GM12872 (cell line): ENCODE results near the gene PEMT.

Experiments
- CTCF ChIP-seq: IDR thresholded peaks from 3 replicates; pipeline ENCODE4 v1.5.1; 2011; ENCODE audit warnings: low read depth, mild to moderate bottlenecking, low read length, moderate library complexity; ENCODE audit not compliant: insufficient read depth

The PEMT gene

GRCh38 chr17:17512866-17513265, 78.6 kb downstream of the PEMT start:
- TF ChIP-seq CTCF: no peak

GRCh38 chr17:17511881-17512858, 79.3 kb downstream of the PEMT start:
- no peak for TF ChIP-seq CTCF

GRCh38 chr17:17511293-17511741, 80.2 kb downstream of the PEMT start:
- no peak for TF ChIP-seq CTCF

DNA sequence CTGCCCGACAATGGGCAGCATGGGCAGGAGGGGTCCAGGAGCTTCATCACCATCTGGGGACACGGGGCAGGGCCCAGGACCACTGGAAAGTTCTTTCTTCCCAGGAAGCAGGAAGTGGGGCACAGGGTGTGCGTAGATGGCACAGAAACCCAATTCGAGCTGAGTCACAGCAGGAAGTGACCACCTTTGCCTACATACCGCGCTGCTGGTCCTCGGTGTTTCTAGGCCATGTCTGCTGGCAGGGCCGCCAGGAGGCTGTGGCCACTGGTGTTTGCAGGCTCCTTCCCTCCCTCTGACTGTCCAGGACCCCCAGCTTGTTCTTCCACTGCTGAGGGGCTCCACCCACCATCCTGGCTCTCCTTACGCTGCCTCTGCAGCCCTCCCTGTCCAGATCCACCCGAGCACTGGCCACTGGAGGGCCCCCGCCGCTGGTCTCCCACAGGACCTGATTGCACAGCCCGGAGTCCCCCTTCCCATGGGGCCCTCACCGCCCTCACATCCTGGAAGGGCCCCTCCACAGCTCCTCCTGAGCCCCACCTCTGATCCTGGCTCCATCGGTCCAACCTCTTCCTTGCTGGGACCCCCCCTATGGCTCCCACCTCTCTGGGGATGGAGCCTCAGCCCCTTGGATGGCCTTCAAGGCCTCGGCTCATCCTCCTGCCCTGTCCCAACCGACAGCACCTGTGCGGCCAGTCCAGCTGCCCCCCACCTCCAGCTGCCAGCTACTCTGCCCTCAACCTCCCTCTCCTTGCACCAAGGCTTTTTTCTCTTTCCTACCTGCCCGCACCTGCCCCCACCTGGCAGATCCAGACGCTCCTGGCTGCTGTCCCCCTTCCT, 80.8 kb downstream of the PEMT start:
- TF ChIP-seq CTCF: no peak

DNA sequence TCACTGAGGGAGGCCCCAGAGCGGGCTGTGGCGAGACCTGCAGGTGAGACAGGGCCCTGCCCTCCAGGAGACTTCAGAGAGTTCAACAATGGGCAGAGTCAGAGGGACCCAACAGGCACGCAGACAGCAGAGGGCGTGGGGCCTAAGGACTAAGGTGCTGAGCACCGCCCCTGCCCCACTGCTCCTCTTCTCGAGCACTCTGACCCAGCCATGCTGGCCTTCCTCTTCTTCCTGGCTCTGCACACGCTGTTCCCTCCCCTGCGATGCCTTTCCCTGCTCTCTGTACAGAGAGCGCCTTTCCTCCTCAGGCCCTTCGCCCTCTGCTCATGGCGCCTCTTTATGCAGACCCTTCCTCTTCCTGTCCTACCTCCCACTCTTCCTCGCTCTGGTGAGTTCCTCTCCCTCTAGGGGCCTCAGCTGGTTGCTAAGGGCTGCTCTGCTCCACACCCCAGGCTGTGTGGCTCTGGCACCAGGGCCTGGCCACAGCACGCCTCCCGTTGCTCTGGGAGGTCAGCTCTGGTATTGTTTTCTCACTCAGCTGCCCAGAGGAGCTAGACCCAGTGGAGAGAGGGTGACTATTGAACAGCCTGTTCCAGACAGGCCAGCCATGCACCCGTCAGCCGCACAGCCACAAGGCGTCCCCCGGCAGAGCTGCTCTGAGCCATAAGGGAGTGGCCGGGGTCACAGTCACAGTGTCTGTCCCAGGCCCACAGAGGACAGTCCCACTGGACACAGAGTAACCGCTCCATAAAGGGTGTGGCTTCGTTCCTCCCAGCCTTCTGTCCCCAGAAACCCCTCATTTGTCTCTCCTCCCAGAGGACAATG, 81.7 kb downstream of the PEMT start:
- no peak for TF ChIP-seq CTCF

- no peak for TF ChIP-seq CTCF
Measured at GRCh38 chr17:17508646-17509591, 82.6 kb downstream of the PEMT start.
